WI38 (cell line): ENCODE data around the gene DNAJC3.

Experiments used
- H3K4me3 ChIP-seq: 2 replicates; pipeline ENCODE4 v1.5.1; 2011; ENCODE audit warnings: low read depth, mild to moderate bottlenecking, control low read depth, low read length
- CTCF ChIP-seq: IDR thresholded peaks from 2 replicates; pipeline ENCODE4 v1.5.1; 2012; ENCODE audit warnings: low read depth, mild to moderate bottlenecking, control low read depth, low read length

Gene DNAJC3

GRCh38 chr13:95793781-95794180 lies 116.8 kb downstream of the DNAJC3 start:
- H3K4me3 ChIP-seq = no peak overlapping the region
- TF ChIP-seq CTCF = no peak

DNA sequence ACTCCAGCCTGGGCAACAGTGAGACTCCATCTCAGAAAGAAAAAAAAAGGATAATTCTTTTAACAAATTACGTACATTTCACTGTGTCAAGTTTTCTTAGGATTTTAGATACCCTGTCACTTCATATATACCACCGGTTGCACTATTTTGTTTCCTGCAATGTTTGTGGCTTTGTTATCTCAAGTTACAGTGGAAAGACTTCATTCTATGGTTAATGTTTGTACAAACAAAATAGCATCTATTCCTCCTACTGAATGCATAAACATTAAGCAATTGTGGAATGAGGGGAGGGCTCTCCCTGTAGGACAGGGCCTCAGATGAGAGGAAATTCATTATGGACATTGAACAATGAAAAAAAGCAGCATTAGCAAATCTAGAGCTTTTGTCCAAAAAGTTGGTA lies 120.1 kb downstream of the DNAJC3 start:
- no peak overlapping the region for H3K4me3 ChIP-seq
- no peak for TF ChIP-seq CTCF

- no peak for TF ChIP-seq CTCF
Observed at GRCh38 chr13:95800436-95800835, 123.5 kb downstream of the DNAJC3 start.

GRCh38 chr13:95801825-95802224 lies 124.9 kb downstream of the DNAJC3 start:
- no peak overlapping the region for H3K4me3 ChIP-seq
- TF ChIP-seq CTCF = no peak

More at GRCh38 chr13:95800436-95800835, 123.5 kb downstream of the DNAJC3 start:
- H3K4me3 ChIP-seq = no peak overlapping the region

DNA sequence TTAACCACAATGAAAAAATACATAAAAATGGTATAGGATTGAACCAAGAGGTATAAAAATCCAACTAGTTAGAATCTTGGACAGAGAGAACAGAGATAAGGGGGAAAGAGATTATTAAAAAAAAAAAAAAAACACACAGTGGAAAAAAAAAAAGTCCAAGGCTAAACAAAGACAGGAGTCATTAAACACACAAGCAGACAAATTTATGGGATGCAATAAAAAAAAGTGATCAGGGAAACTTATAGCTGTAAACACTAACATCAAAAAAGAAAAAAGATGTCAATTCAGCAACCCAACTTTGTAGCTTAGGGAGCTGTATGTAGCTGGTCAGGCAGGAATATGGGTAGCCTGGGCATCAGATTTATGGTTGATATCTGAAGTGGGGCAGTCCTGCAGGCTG lies 129.0 kb downstream of the DNAJC3 start:
- no peak for TF ChIP-seq CTCF
- no peak overlapping the region for H3K4me3 ChIP-seq

GRCh38 chr13:95809429-95809828 lies 132.5 kb downstream of the DNAJC3 start:
- no peak for TF ChIP-seq CTCF
- no peak overlapping the region for H3K4me3 ChIP-seq

- no peak for TF ChIP-seq CTCF
- H3K4me3 ChIP-seq = no peak overlapping the region
Observed at GRCh38 chr13:95813139-95813538, 136.2 kb downstream of the DNAJC3 start.
